GM13977 (cell line): ENCODE measurements around the gene PCNP.
"Not testable (repeated sequence)": the region's sequence is repeated elsewhere in the genome, so short reads cannot be mapped to it uniquely, and the experiment has no call there.

ENCODE experiments used
- DNase-seq: peaks from one replicate; pipeline ENCODE4 v3.0.0; 2012; ENCODE audit warnings: low spot score
- CTCF ChIP-seq: IDR thresholded peaks from 2 replicates; pipeline ENCODE4 v1.5.1; 2012; ENCODE audit warnings: mild to moderate bottlenecking, control low read depth; ENCODE audit not compliant: insufficient read depth; ENCODE audit errors: extremely low read depth, missing control alignments
- in situ Hi-C: fragments of 300-500 bp; cut with MboI; formaldehyde crosslinking; loops from one replicate; pipeline ENCODE4 v1.12.0; 2022; ENCODE audit warnings: low sequenced_read_pairs, low pct_unique_long_range_greater_than_20kb, mixed read lengths, inconsistent platforms; ENCODE audit not compliant: unreplicated experiment

PCNP gene

GRCh38 chr3:101639280-101639963, 65.4 kb downstream of the PCNP start:
- TF ChIP-seq CTCF, result no peak
- in situ Hi-C loops, result no loop called here
- DNase-seq, result no peak

- in situ Hi-C loops, result no loop called here
- no peak for TF ChIP-seq CTCF
- no peak for DNase-seq
Observed at GRCh38 chr3:101640256-101640655, 66.3 kb downstream of the PCNP start.

GRCh38 chr3:101641397-101642115, 67.6 kb downstream of the PCNP start:
- in situ Hi-C loops, DNase-seq: not testable (repeated sequence)

GRCh38 chr3:101642441-101642840, 68.5 kb downstream of the PCNP start:
- no peak for DNase-seq
- no peak for TF ChIP-seq CTCF
- in situ Hi-C loops, result no loop called here

- in situ Hi-C loops, result no loop called here
- TF ChIP-seq CTCF, result no peak
- no peak for DNase-seq
Observed at GRCh38 chr3:101643009-101643844, 69.2 kb downstream of the PCNP start.
